Hepatic stellate cell (primary cell): ENCODE data around the gene WEE1.

ENCODE experiments used
- DNase-seq: peaks from one replicate; pipeline ENCODE4 v3.0.0; 2011; ENCODE audit warnings: low spot score

The WEE1 gene

DNA sequence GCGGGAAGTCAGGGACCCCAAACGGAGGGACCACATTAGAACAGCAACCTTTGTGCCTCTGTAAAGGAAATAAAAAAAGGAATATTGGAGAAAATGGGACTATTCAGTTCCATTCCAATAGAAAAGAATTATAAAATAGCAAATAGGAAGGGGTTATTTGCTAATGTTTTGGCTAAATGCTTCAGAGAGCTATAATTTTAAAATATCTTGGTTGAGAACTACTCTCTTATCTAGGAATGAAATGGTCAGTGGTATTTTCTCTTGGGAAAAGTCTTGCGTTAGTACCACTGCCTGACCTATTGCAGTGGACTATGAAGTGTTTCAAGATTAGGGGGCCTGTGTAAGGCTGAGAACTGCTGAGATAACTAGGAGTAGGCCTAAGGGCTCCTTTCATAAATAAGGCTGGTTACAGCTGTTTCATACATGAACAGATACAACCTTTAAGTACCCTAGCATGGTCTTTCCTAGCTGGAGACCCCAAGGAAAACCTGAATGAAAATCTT, 6.9 kb upstream of the WEE1 start:
- DNase-seq = peak; percentile 33

DNA sequence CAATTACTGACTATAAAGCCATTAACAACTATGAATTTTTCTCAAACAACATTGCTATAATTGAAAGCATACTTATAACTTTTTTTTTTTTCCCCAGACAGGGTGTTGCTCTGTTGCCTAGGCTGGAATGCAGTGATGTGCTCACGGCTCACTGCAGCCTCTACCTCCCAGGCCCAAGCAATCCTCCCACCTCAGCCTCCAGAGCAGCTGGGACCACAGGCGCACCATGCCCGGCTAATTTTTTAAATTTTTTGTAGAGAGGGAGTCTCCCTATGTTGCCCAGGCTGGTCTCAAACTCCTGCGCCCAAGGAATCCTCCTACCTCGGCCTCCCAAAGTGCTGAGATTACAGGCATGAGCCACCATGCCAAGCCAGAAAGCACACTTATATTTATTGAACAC, 6.1 kb upstream of the WEE1 start:
- DNase-seq = no peak

DNA sequence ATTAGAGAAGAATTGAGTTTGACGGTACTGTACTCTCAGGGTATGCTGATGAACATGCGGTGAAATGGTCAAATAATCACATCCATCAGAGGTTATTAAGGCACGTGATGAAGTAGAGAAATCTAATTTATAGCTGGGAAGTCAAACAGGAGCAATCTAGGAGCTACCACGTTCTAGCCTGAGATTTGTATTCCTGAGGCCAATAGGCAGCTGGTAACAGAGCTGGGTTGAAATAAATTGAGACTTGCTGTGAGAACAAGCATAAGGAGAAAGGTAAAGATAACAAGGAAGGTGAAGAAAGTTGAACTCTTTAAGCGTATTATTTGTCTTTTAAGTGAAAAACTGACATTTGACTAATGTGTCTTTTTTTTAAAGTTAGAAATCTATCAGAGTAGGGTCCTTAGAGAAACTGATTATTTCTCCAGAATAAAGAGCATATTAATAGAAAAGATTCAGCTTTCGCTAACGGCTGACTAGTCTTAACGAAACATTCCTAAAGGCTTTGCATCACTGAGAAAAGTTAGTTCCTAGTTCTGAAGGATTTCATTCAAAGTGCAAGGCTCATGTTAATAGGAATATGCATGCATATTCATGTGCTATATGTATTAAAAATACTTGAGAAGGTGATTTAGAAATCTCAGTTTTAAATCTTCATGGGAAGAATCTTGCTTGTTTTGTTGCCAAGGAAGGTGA, 5.2 kb upstream of the WEE1 start:
- DNase-seq = no peak

DNA sequence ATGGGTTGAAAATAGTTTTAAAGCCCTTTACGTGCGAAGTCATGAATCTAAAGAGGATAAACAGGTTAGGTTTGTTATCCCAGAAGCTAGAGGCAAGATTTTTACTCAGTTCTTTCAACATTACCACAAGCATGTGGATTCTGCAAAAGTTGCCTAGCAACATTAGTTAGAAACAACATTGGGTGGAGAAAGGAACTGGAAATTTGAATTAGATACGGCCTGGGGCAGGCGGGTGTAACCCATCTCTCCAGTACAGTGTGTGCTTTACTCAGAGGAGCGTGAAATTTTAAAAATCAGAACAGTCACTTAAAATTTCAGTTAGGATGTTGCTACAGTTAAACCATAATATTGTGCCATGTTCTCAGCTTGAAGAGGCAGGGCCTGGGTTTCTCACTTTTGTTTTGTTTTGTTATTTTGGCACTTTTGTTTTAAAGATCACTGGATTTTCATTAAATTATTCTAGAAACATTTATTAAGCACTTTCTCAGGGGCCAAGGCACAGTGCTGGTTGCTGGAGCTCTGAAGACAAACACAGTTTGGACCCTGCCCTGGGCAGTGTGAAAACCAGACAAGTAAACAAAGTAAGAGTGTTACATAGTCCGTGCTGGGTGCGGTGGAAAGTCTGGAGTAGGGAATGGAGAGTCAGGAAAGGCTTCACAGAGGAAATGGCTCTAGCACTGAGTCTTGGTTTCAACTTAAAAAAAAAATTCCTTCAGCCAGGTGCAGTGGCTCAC, 4.4 kb upstream of the WEE1 start:
- peak; percentile 76 for DNase-seq

DNA sequence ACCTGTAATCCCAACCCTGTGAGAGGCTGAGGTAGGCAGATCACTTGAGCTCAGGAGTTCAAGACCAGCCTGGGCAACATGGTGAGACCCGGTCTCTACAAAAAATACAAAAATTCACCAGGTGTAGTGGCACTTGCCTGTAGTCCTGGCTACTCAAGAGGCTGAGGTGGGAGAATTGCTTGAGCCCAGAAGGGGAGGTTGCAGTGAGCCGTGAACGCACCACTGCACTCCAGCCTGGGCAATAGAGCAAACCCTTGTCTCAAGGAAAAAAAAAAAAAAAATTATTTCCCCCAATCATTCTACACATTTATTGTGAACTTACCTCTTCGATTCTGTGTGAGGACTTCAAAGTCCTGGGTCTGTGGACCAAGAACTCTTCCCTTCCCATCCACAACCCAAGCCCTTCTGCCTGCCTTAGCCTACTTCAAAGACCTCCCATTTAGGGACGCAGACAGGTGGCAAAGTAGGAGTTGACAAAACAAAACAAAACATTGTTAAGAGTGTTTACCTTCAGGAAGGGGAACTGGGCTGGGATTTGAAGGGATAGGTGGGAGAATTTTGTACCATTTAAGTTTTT, 3.8 kb upstream of the WEE1 start:
- no peak for DNase-seq

DNA sequence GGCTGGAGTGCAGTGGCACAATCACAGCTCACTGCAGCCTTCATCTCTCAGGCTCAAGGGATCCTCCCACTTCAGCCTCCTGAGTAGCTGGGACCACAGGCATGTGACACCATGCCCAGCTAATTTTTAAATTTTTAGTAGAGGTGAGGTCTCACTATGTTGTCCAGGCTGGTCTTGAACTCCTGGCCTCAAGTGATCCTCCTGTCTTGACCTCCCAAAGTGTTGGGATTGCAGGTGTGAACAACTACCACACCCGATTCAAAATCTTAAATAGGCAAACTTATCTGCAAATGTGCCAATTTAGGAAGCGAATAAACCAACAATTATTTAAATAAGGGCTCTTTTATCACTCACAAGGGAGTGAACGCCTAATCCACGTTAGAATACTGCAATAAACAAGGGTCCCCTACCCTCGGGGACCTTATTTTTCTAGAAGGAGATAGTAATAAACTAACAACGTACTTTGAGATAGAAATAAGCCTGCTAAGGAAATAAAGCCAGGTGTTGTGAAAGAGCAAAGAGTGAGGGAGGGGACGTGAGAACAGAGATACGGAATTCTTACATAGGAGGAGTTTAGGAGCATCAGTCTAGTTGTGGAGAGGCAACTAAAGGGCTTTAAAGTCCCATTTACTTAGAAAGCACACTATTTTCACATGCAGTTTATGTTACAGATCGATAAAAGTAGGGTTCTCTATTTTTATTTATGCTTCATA, 3.0 kb upstream of the WEE1 start:
- no peak for DNase-seq

DNA sequence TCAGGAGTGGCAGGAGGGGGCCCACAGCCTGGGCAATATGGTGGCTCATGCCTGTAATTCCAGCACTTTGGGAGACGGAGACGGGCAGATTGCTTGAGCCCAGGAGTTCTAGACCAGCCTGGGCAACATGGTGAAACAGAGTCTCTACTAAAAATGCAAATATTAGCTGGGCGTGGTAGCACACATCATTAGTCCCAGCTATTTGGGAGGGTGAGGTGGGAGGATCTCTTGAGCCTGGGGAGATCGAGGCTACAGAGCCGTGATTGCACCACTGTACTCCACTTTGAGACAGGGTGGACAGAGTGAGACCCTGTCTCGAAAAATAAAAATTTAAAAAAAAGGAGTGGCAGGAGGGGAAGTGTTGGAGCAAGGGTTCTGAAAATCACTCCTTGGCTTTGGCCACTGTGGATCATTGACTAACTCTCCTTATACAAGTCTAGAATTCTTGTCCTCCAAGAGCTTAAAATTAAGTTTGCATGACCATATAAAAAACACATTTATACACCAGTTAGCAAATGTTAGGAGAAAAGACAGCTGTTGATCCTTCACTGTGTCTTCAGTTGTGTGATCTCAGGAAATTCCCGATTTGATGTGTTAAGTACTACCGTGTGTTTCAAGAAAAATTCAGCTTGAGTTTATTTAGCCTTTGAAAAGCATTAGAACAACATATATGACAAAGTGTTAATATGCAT, 2.3 kb upstream of the WEE1 start:
- no peak for DNase-seq

DNA sequence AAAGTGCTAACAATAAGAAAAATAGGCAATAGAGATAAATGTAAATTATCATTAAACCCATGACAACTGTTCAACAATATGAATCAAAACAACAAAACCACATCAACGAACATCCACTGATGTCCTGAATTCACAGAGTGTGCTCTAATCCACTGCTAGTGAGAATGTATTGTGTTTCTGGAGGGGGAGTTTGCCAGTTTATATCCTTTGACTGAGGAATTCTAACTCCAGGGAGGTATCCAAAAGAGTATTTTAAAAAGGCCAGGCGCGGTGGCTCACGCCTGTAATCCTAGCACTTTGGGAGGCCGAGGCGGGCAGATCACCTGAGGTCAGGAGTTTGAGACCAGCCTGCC, 1.7 kb upstream of the WEE1 start:
- no peak for DNase-seq

DNA sequence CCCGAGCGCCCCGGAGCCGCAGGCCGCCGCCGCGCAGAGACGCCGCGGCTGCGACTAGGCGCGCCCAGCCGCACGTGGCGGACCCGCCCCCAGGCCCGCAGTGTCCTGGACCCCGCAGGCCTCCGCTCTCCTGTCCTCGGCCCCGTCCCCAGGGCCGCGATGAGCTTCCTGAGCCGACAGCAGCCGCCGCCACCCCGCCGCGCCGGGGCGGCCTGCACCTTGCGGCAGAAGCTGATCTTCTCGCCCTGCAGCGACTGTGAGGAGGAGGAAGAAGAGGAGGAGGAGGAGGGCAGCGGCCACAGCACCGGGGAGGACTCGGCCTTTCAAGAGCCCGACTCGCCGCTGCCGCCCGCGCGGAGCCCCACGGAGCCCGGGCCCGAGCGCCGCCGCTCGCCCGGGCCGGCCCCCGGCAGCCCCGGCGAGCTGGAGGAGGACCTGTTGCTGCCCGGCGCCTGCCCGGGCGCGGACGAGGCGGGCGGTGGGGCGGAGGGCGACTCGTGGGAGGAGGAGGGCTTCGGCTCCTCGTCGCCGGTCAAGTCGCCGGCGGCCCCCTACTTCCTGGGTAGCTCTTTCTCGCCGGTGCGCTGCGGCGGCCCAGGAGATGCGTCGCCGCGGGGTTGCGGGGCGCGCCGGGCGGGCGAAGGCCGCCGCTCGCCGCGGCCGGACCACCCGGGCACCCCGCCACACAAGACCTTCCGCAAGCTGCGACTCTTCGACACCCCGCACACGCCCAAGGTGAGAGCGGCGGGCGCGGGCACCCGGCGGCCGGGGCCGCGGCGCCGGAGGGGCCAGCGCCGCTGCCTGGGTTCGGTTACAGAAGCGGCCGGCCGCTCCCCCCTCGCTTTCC, 528 bp downstream of the WEE1 start:
- no peak for DNase-seq

DNA sequence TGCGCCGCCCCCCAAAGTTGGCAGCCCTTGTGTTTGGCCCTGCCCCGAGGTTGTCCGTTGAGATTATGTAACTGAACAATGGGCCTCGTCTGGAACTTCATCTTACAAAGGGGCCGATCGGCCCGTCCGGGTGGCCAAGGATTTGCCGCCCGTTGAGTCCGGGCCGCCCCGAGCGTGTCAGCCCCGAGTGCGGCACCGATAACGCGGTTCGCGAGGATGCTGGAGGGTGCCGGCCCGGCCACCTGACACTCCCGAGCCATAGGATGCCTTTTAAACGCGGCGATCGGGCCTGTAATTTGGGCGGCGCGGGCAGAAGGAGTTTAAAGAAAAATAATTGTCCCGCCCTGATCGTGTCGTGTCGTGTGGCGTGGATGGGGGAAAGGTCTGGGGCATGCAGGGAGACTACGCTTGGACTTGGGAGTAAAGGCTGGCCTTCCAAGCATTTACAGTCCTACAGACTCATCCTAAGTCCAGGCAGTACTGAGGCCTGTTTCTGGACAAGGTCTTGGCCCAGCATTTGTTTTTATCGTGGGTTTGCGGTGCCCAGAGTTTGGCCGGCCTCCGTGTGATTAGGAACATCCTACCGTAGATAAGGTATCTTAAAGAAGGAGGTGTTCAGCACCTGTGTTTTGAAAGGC, 1.3 kb downstream of the WEE1 start:
- DNase-seq = no peak

DNA sequence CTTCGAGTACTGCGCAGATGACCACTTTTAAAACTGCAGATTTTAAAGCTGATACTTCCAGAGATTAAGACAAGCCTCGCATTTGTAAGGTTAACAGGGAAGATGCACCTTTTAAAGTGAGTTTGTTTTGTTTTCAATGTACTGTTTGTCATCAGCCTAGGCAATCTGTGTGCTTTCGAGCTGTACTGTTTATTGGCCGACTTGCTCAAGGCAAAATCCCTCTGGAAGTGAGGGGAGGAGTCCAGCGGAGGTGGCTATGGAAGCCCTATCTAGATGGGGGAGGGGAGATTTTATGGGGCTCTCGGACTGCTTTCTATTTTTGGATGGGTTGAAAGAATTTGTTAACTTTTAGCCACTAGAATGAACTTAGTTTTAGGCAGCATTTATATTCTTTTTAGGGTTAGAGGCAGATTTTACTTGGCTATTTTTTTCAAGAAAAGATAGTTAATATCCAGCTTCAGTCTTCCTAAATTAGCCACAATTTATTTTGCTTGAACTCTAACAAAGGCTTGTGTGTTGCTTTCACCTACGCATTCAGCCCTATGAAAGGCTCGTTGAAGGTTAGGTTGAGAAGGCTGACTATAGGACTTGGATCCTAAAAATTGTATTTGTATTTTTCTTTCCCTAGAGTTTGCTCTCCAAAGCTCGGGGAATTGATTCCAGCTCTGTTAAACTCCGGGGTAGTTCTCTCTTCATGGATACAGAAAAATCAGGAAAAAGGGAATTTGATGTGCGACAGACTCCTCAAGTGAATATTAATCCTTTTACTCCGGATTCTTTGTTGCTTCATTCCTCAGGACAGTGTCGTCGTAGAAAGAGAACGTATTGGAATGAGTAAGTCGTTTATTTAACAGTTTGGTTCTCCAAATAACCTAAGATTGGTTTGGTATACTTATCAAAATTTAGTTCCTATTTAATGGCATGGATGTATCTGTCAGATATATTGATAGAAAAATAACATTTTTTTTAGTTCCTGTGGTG, 2.1 kb downstream of the WEE1 start:
- peak; percentile 73 for DNase-seq

DNA sequence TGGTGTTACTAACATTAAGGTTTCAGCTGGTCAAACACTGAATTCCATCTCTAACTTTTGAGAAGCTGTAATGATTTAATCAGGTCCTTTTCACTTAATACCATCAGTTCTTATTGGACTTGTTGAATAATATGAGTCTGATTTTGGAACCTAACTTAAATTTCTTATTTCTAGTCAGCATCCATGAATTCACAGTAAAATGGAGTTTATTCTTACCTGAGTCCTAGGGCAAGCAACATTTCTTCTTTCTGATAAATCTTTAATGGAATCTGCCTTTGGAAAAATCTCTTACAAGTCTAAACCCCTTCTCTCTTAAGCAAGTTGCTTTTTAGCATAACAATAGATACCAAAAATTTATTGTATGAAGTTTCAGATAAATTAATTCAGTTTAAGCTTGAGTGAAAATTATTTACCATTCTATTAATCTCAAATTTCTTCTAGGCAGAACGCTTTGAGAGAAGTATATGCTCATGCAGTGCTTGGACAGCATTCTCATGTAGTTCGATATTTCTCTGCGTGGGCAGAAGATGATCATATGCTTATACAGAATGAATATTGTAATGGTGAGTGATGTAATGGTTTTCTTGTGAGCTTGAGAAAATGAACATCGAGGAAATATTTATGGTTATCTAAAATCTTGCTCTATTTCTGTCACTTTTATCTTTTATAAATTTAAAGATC, 3.4 kb downstream of the WEE1 start:
- DNase-seq = no peak

DNA sequence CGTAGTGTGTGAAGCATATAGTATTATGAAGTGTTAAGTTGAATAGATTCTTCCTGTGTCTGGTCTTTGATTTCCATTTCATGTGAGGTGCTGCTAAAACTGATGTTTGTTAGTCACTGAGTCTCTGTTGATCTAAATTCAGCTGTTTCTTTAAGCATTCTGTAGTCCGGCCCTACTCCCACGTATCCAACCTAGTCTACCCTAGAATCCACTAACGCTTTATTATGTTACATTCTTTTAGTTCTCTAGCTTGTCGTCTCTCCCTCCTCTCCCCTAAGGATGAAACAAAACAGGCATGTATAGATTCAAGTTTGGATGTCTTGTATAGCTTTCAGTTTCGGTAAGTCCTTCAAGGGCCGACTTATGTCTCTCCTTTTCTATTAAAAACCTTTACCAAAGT, 4.1 kb downstream of the WEE1 start:
- no peak for DNase-seq

DNA sequence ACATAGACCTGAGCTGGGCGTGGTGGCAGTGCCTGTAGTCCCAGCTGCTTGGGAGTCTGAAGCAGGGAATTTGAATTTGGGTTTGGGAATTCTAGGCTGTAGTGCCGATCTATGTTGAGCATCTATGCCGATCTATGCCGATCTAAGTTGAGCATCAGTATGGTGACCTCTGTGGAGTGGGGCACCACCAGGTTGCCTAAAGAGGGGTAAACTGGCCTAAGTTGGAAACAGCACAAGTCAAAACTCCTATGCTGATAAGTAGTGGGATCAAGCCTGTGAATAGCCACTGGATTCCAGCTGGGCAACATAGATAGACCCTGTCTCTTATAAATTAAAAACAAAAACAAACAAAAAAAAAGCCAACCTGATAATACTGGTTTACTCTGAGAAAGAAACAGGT, 7.4 kb downstream of the WEE1 start:
- no peak for DNase-seq

DNA sequence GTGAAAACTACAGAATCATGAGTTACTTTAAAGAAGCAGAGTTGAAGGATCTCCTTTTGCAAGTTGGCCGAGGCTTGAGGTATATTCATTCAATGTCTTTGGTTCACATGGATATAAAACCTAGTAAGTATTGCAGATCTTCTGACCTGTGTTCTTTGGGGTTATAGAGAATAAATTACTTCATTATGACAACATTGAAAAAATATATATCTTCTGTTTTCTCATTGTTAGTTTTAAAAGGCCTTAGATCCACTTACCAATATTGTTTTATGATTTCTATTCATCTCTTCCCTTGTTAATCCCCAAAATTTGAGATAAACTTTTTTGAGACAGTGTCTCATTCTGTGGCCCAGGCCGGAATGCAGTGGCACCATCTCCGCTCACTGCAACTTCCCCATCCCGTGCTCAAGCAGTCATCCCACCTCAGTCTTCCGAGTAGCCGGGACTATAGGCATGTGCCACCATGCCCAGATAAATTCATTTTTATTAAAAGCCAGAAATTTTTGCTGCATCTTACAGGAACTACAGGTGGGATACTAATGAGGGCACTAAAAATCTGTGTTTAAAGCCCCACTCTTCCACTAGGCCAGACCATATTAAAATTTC, 8.2 kb downstream of the WEE1 start:
- no peak for DNase-seq

DNA sequence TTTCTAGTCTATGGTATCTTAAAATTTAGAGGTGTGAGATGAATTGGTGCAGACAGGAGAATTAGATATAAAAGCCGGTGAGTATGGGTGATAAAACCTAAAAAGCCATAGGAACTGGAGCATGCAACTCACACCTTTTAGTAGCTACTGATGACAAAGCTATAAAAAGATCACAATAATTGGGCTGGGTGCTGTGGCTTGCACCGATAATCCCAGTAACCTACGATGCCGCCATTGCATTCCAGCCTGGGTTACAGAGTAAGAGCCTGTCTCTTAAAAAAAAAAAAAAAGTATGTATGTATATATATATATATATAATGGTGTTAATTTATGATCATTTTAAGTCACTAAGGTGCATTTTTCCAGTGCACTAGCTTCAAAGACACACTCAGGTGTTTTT, 17.2 kb downstream of the WEE1 start:
- DNase-seq = no peak

DNA sequence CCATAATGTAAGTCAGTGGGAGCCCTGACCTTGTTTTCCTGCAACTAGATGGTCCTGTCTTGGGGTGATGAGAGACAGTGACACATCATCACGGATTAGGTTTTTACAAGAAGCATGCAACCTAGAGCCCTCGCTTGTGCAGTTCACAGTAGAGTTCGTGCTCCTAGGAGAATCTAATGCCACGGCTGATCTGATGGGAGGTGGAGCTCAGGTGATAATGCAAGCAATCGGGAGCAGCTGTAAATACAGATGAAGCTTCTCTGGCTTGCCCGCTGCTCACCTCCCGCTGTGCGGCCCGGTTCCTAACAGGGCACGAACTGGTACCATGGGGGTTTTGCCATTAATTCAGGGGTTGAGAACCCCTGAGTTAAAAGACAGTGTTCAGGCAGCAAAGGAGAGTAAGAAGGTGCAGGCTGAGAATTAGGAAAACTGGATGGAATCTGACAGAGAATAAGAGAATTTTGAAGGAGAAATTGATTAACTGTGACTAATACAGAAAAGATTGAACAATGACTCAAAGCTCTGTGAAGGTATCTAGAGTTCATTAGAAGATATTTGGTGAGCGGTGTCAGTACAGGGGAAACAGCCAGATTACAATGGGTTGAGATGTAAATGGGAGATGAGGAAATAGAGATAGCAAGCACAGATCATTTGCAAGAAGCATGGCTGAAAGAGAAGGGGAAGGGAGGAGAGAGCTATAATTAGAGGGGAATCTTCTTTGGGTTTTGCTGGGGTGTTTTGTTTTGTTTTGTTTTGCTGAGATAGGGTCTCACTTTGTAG, 21.0 kb downstream of the WEE1 start:
- no peak for DNase-seq
